MM.1S (cell line): ENCODE results near the gene ZXDC.

Experiments used
- DNase-seq: peaks from one replicate; pipeline ENCODE4 v3.0.0-alpha.2; 2015
- H2AFZ ChIP-seq: fragments of 300-600 bp; sonication (generic); 2 replicates; pipeline ENCODE4 v1.6.0; 2016; ENCODE audit warnings: antibody characterized with exemption, low read length
- H3F3A ChIP-seq: fragments of 300-600 bp; sonication (generic); 2 replicates; pipeline ENCODE4 v1.6.1; 2016; ENCODE audit warnings: mild to moderate bottlenecking, antibody characterized with exemption, low read length, moderate library complexity, mixed read lengths; ENCODE audit not compliant: insufficient read depth
- H3K27ac ChIP-seq: fragments of 300-600 bp; sonication (generic); 2 replicates; pipeline ENCODE4 v1.5.1; 2016; ENCODE audit warnings: mild to moderate bottlenecking, low read length
- H3K27me3 ChIP-seq: fragments of 300-600 bp; sonication (generic); replicated peaks from 2 replicates; pipeline ENCODE4 v1.6.0; 2016; ENCODE audit warnings: low read length; ENCODE audit not compliant: insufficient read depth
- H3K36me3 ChIP-seq: fragments of 300-600 bp; sonication (generic); replicated peaks from 2 replicates; pipeline ENCODE4 v1.6.1; 2016; ENCODE audit warnings: mild to moderate bottlenecking, low read length, mixed read lengths; ENCODE audit not compliant: insufficient read depth
- H3K4me1 ChIP-seq: fragments of 300-600 bp; sonication (generic); 2 replicates; pipeline ENCODE4 v1.6.1; 2016; ENCODE audit warnings: low read length, mixed read lengths
- H3K4me2 ChIP-seq: fragments of 300-600 bp; sonication (generic); 2 replicates; pipeline ENCODE4 v1.6.0; 2016; ENCODE audit warnings: low read depth, low read length
- H3K4me3 ChIP-seq: fragments of 300-600 bp; sonication (generic); 2 replicates; pipeline ENCODE4 v1.5.1; 2016; ENCODE audit warnings: low read length, mixed read lengths
- H3K79me2 ChIP-seq: fragments of 300-600 bp; sonication (generic); 2 replicates; pipeline ENCODE4 v1.6.1; 2016; ENCODE audit warnings: mixed run types, low read length, mixed read lengths
- H3K9ac ChIP-seq: fragments of 300-600 bp; sonication (generic); 2 replicates; pipeline ENCODE4 v1.6.1; 2016; ENCODE audit warnings: low read length, mixed read lengths
- H3K9me2 ChIP-seq: fragments of 300-600 bp; sonication (generic); replicated peaks from 2 replicates; pipeline ENCODE4 v1.6.1; 2016; ENCODE audit warnings: mild to moderate bottlenecking, low read length, mixed read lengths; ENCODE audit not compliant: insufficient read depth
- H3K9me3 ChIP-seq: fragments of 300-600 bp; sonication (generic); replicated peaks from 2 replicates; pipeline ENCODE4 v1.6.1; 2016; ENCODE audit warnings: mild to moderate bottlenecking, low read length, mixed read lengths; ENCODE audit not compliant: insufficient read depth
- H4K20me1 ChIP-seq: fragments of 300-600 bp; sonication (generic); 2 replicates; pipeline ENCODE4 v1.6.1; 2016; ENCODE audit warnings: mild to moderate bottlenecking, low read length, moderate library complexity, mixed read lengths; ENCODE audit not compliant: insufficient read depth
- EZH2 ChIP-seq: fragments of 300-600 bp; sonication (generic); optimal IDR thresholded peaks from 2 replicates; pipeline ENCODE3; 2017; ENCODE audit warnings: low read depth, mild to moderate bottlenecking, antibody characterized with exemption, low read length, mixed read lengths
- EZH2phosphoT487 ChIP-seq: fragments of 300-600 bp; sonication (generic); IDR thresholded peaks from 2 replicates; pipeline ENCODE4 v1.6.1; 2018; ENCODE audit warnings: antibody characterized with exemption, low read length
- TF ChIP-seq, protein P1 (sequence below): fragments of 300-600 bp; sonication (generic); IDR thresholded peaks from 2 replicates; pipeline ENCODE4 v1.5.1; 2016; ENCODE audit warnings: antibody characterized with exemption, low read length, mixed read lengths

Gene ZXDC

DNA sequence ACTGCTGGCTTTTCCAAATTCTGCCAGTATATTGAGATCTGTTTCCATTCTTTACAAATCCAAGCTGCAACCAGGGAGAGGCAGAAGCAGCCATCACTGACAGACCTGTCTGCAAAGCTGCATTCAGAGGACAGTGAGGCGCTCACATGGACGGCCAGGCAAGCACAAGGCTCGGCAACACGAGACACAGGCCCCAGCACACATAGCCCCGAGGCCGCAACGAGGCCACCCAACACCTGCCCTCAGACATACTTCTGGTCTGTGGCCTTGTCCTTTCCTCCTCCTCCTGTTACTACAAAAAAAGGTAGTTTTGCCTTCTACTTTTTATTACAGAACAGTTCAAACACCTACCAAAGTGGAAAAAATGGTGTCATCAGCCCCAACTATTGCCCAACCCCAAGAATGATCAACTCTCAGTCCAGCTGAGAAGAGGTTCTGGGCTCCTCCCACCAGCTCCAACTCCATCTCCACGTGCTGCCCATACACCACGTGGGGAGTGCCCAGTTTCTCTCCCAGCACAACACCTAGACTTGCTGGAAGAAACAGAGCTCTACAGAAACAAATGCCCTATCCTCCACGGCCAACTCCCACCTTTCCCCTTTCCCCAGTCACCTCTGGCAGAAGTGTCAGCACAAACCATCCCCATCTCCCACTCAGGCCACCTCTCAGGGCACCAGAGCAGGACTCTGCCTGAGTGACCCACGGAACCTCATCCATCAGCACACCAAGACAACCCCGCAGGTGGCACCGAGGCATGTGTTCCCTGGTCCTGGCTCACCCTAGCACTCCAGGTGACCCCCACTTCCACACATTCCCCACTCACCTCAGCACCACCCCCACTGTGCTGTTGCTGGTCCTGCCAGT lies 7.4 kb downstream of the ZXDC start:
- no peaks in the 10 kb centered on the region for H3K27me3 ChIP-seq
- no peak for DNase-seq
- no peak overlapping the region for H3K4me2 ChIP-seq
- no peak for TF ChIP-seq EZH2
- TF ChIP-seq EZH2phosphoT487: no peak
- TF ChIP-seq, protein P1, sequence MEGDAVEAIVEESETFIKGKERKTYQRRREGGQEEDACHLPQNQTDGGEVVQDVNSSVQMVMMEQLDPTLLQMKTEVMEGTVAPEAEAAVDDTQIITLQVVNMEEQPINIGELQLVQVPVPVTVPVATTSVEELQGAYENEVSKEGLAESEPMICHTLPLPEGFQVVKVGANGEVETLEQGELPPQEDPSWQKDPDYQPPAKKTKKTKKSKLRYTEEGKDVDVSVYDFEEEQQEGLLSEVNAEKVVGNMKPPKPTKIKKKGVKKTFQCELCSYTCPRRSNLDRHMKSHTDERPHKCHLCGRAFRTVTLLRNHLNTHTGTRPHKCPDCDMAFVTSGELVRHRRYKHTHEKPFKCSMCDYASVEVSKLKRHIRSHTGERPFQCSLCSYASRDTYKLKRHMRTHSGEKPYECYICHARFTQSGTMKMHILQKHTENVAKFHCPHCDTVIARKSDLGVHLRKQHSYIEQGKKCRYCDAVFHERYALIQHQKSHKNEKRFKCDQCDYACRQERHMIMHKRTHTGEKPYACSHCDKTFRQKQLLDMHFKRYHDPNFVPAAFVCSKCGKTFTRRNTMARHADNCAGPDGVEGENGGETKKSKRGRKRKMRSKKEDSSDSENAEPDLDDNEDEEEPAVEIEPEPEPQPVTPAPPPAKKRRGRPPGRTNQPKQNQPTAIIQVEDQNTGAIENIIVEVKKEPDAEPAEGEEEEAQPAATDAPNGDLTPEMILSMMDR: no peak
- no peaks in the 10 kb centered on the region for H3K9me3 ChIP-seq
- H3K4me1 ChIP-seq: peaks cover 7% of the 10 kb centered on the region
- H3K4me3 ChIP-seq: no peak overlapping the region
- peaks cover 14% of the 10 kb centered on the region; the same call in 1 of the 2 replicates for H3K36me3 ChIP-seq
- H2AFZ ChIP-seq: no peak overlapping the region
- H4K20me1 ChIP-seq: no peaks in the 10 kb centered on the region
- H3K79me2 ChIP-seq: peaks cover 86% of the 10 kb centered on the region
- H3K27ac ChIP-seq: no peak overlapping the region
- no peak overlapping the region for H3K9ac ChIP-seq
- no peaks in the 10 kb centered on the region for H3K9me2 ChIP-seq
- H3F3A ChIP-seq: no peaks in the 10 kb centered on the region

DNA sequence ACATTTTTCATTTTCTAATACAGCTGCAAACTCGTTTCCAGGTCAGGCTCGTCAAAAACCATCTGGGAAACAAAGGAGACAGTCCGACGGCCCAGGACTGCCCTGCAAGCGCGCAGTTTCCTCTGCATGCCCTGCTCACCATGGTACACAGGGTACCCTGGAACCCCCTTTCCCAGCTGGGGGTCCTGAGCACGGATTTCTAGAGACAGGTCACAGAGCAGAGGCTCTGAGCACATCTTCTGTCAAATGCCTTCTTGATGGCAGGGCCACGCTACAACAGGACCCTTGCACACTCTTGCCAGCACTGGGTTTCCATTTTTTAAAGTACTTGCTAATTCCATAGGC lies 8.1 kb downstream of the ZXDC start:
- H3K36me3 ChIP-seq: peaks cover 14% of the 10 kb centered on the region; the same call in 1 of the 2 replicates
- no peak for DNase-seq
- H3K9me2 ChIP-seq: no peaks in the 10 kb centered on the region
- no peak overlapping the region for H3K4me2 ChIP-seq
- no peak overlapping the region for H3K27ac ChIP-seq
- no peaks in the 10 kb centered on the region for H4K20me1 ChIP-seq
- H3K9me3 ChIP-seq: no peaks in the 10 kb centered on the region
- no peaks in the 10 kb centered on the region for H3K27me3 ChIP-seq
- peaks cover 80% of the 10 kb centered on the region for H3K79me2 ChIP-seq
- no peak overlapping the region for H3K4me3 ChIP-seq
- TF ChIP-seq EZH2phosphoT487 (no peak), EZH2 (no peak)
- TF ChIP-seq, protein P1: no peak
- H3K9ac ChIP-seq: no peak overlapping the region
- H2AFZ ChIP-seq: no peak overlapping the region
- no peaks in the 10 kb centered on the region for H3K4me1 ChIP-seq
- no peaks in the 10 kb centered on the region for H3F3A ChIP-seq

- H2AFZ ChIP-seq: no peak overlapping the region
- H3K79me2 ChIP-seq: peaks cover 76% of the 10 kb centered on the region
- no peaks in the 10 kb centered on the region for H4K20me1 ChIP-seq
- no peak overlapping the region for H3K27ac ChIP-seq
- H3K36me3 ChIP-seq: peaks cover 14% of the 10 kb centered on the region; the same call in 1 of the 2 replicates
- no peak overlapping the region for H3K9ac ChIP-seq
- H3K4me3 ChIP-seq: no peak overlapping the region
- no peaks in the 10 kb centered on the region for H3K9me2 ChIP-seq
- TF ChIP-seq EZH2: no peak
- no peak for TF ChIP-seq EZH2phosphoT487
- TF ChIP-seq, protein P1: no peak
- H3K27me3 ChIP-seq: no peaks in the 10 kb centered on the region
- no peak overlapping the region for H3K4me2 ChIP-seq
- H3K9me3 ChIP-seq: no peaks in the 10 kb centered on the region
- no peaks in the 10 kb centered on the region for H3F3A ChIP-seq
- DNase-seq: no peak
- no peaks in the 10 kb centered on the region for H3K4me1 ChIP-seq
Observed at GRCh38 chr3:126466886-126467610, 8.6 kb downstream of the ZXDC start.
